SK-N-SH treated with all-trans-retinoic acid at 6 μM for 48 hours (cell line): ENCODE results near the gene GARNL3.

Source experiments
- ARNTL ChIP-seq: fragments of 450-650 bp; formaldehyde crosslinking; IDR thresholded peaks from 2 replicates; pipeline ENCODE4 v1.5.0; 2020; ENCODE audit warnings: low read depth, mild to moderate bottlenecking, moderate library complexity, borderline replicate concordance
- ISL1 ChIP-seq: fragments of 250-450 bp; sonication (Bioruptor Pico); IDR thresholded peaks from 2 replicates; pipeline ENCODE4 v2.1.2; 2022; ENCODE audit warnings: mild to moderate bottlenecking, moderate library complexity
- OSR1 ChIP-seq: fragments of 250-450 bp; sonication (Bioruptor Pico); IDR thresholded peaks from 2 replicates; pipeline ENCODE4 v1.8.0; 2022; ENCODE audit warnings: moderate library complexity, mild to moderate bottlenecking, inconsistent platforms
- RARB ChIP-seq: fragments of 250-450 bp; sonication (Bioruptor Pico); IDR thresholded peaks from 2 replicates; pipeline ENCODE4 v1.8.0; 2021; ENCODE audit warnings: mild to moderate bottlenecking, moderate library complexity
- TOX ChIP-seq: fragments of 250-450 bp; sonication (Bioruptor Pico); IDR thresholded peaks from 2 replicates; pipeline ENCODE4 v1.8.0; 2021; ENCODE audit warnings: mild to moderate bottlenecking, moderate library complexity, borderline replicate concordance
- ZFP3 ChIP-seq: fragments of 250-450 bp; sonication (Bioruptor Pico); IDR thresholded peaks from 2 replicates; pipeline ENCODE4 v1.5.0; 2020; ENCODE audit warnings: mild to moderate bottlenecking, moderate library complexity
- ZFP30 ChIP-seq: fragments of 450-650 bp; formaldehyde crosslinking; IDR thresholded peaks from 2 replicates; pipeline ENCODE4 v1.5.0; 2022; ENCODE audit warnings: mild to moderate bottlenecking, moderate library complexity
- TF ChIP-seq, protein P1 (sequence below): fragments of 250-450 bp; sonication (Bioruptor Pico); IDR thresholded peaks from 2 replicates; pipeline ENCODE4 v1.5.1; 2020; ENCODE audit warnings: low read depth, mild to moderate bottlenecking, moderate library complexity

DNA sequence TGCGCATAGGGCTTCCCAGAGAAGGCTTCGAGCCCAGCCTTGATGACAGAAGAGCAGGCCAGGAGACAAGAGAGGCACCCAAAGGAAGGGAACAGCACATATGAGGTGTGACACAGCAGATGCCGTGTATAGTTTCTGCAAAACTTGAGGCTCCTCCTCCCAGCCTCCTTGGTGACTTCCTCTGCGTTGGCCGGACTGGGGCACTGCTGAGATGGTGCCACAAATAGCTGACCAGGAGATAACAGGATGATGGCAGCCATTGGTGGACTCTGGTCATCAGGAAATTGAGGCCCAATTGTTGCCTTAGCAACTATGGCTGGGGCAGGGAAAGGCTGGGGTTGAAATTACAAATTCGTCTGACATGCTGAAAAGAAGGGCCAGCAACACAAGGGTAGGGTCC is 154.8 kb downstream of the GARNL3 start:
- no peak for TF ChIP-seq TOX
- TF ChIP-seq ZFP3, result no peak
- TF ChIP-seq, protein P1, sequence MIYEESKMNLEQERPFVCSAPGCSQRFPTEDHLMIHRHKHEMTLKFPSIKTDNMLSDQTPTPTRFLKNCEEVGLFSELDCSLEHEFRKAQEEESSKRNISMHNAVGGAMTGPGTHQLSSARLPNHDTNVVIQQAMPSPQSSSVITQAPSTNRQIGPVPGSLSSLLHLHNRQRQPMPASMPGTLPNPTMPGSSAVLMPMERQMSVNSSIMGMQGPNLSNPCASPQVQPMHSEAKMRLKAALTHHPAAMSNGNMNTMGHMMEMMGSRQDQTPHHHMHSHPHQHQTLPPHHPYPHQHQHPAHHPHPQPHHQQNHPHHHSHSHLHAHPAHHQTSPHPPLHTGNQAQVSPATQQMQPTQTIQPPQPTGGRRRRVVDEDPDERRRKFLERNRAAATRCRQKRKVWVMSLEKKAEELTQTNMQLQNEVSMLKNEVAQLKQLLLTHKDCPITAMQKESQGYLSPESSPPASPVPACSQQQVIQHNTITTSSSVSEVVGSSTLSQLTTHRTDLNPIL (CRISPR knock-in tag), result no peak
- TF ChIP-seq ARNTL (CRISPR knock-in tag), result no peak
- no peak for TF ChIP-seq ISL1 (CRISPR knock-in tag)
- no peak for TF ChIP-seq RARB (CRISPR knock-in tag)
- TF ChIP-seq ZFP30 (CRISPR knock-in tag), result no peak
- TF ChIP-seq OSR1 (CRISPR knock-in tag), result no peak
